COLO668 (cell line): ENCODE measurements around the gene HCN2.
"Not testable (repeated sequence)": the region's sequence is repeated elsewhere in the genome, so short reads cannot be mapped to it uniquely, and the experiment has no call there.

Experiments
- DNase-seq: peaks from one replicate; lab custom pipeline; 2025; ENCODE audit not compliant: unreplicated experiment; lab: John Stamatoyannopoulos, UW

HCN2 gene

DNA sequence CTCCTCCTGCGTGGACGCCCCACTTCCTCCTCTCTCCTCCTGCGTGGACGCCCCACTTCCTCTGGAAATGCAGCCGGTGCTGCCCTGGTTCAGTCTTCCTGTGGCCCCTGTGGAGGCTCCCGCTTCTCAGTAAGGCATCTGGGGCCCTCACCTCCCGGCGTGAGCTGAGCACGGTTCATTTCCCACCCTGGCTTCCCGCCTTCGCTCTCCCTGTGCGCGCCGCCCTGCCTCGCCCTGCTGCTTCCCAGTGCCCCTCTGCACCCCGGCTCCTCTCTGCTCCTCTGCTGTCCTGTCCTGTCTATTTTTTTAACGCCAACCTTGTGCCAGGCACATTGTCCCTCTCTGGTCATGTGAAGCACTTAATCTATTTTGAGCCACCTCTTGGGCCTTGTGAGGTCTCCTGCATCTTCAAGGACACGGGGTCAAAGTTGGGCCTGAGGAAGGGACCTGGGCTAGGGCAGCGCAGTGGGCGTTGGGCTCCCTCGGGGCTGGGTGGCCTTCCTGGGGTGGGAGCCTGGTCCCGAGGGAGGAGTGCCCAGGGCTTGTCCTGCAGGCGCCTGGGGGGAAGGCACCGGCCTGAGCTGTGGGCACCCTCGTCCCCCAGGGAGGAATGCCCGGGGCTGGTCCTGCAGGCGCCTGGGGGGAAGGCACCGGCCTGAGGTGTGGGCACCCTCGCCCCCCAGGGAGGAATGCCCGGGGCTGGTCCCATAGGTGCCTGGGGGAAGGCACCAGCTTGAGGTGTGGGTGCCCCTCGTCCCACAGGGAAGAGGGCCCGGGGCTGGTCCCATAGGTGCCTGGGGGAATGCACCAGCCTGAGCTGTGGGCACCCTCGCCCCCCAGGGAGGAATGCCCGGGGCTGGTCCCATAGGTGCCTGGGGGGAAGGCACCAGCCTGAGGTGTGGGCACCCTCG, 13.0 kb downstream of the HCN2 start:
- no peak for DNase-seq

DNA sequence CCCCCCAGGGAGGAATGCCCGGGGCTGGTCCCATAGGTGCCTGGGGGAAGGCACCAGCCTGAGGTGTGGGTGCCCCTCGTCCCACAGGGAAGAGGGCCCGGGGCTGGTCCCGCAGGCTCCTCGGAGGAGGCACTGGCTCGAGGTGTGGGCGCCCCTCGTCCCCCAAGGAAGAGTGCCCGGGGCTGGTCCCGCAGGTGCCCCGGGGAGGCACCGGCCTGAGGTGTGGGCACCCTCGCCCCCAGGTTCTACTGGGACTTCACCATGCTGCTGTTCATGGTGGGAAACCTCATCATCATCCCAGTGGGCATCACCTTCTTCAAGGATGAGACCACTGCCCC, 13.6 kb downstream of the HCN2 start:
- not testable (repeated sequence) for DNase-seq

DNA sequence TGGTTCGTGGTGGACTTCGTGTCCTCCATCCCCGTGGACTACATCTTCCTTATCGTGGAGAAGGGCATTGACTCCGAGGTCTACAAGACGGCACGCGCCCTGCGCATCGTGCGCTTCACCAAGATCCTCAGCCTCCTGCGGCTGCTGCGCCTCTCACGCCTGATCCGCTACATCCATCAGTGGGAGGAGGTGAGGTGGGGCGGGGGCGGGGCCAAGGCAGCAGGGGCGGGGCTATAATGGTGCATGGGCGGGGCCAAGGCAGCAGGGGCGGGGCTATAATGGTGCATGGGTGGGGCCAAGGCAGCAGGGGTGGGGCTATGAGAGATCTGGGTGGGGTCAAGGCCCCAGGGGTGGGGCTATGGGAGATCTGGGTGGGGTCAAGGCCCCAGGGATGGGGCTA, 14.1 kb downstream of the HCN2 start:
- DNase-seq: not testable (repeated sequence)

DNA sequence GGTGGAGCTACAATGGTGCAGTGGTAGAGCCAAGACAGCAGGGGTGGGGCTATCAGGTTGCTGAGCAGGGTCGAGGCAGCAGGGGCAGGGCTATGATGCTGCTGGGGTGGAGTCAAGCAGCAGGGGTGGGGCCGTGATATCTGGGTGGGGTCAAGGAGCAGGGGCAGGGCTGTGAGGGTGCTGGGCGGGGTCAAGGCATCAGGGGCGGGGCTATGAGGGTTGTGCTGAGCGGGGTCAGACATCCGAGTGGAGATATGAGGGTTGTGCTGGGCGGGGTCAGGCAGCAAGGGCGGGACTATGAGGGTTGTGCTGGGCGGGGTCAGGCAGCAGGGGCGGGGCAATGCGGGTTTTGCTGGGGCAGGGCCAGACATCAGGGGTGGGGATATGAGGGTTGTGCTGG, 14.7 kb downstream of the HCN2 start:
- DNase-seq: peak; percentile 34

DNA sequence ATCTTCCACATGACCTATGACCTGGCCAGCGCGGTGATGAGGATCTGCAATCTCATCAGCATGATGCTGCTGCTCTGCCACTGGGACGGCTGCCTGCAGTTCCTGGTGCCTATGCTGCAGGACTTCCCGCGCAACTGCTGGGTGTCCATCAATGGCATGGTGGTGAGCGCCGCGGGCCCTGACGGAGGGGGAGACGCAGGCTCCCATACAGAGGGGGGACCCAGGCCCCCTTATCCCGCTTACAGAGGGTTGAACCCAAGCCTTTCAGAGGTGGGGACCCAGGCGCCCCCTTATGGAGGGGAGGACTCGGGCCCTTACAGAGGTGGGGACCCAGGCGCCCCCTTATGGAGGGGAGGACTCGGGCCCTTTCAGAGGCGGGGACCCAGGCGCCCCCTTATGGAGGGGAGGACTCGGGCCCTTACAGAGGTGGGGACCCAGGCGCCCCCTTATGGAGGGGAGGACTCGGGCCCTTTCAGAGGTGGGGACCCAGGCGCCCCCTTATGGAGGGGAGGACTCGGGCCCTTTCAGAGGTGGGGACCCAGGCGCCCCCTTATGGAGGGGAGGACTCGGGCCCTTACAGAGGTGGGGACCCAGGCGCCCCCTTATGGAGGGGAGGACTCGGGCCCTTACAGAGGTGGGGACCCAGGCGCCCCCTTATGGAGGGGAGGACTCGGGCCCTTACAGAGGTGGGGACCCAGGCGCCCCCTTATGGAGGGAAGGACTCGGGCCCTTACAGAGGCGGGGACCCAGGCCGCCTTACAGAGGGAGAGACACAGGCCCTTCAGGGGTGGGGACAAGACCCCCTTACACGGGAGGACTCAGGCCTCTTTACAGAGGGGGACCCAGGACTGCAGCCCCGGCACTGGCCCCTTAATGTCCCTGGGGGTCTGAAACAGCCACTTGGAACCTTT, 15.6 kb downstream of the HCN2 start:
- DNase-seq: not testable (repeated sequence)

DNA sequence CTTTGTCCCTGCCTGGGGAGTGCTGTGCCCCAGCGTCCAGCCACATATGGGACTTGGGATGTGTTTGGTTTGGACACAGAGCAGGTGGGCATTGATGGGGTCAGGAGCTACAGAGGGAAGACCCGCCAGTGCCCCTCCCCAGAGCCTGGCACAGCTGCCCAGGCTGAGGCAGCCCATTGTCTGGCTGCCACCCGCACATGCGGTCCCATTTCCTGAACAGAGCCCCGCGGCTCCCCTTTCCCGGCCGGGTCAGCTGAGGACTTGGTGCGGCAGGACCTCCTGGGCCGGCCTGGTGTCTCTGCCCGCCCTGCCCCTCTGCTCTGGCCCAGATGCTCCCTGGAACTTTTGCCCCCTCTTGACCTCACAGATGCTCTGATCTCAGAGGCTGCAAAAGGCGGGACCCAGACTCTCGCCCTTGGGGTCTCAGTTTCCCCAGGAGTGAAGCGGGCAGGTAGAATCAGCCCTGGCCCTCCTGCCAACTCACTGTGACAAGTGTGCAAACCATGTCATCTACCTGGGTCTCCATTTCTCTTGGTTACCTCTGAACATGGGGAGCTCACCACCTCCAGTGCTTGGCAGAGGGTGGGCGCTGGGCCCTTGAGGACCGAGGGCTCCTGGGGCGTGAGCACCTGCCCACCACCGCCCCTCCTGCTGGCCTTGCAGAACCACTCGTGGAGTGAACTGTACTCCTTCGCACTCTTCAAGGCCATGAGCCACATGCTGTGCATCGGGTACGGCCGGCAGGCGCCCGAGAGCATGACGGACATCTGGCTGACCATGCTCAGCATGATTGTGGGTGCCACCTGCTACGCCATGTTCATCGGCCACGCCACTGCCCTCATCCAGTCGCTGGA, 17.8 kb downstream of the HCN2 start:
- no peak for DNase-seq

DNA sequence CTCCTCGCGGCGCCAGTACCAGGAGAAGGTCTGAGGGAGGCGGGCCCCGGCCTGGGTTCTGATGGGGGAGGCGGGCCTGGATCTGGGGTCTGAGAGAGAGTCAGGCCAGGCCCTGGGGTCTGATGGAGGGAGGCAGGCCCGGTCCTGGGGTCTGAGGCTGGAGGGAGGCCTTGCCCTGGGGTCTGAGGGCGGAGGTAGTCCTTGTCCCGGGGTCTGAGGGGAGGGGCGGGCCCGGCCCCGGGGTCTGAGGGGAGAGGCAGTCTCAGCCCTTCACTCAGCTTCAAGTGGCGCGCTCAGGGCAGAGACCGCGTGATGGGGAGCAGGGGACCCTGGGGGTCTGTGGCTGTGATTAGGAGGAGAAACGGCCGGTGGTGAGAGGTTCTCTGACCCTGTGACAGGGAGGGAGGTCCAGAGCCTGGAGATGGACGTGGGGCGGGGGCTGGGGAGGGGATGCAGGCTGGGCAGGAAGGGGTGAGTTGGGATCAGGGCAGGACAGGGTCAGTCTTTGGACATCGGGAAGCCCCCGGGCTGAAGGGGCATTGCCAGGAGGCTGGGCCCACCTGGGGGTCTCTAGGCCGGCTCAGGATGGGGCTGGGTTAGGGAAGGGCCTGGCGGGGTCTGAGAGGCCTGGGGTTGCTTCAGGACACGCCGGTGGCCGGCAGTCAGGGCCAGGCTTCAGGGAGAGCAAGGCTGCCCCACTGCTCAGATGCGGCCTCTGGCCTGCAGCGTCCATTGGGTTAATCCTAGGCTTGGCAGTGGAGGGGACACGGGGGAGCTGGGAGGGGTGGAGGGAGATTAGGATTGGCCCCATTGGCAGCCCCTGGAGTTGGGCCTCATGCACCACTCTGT, 18.7 kb downstream of the HCN2 start:
- no peak for DNase-seq

DNA sequence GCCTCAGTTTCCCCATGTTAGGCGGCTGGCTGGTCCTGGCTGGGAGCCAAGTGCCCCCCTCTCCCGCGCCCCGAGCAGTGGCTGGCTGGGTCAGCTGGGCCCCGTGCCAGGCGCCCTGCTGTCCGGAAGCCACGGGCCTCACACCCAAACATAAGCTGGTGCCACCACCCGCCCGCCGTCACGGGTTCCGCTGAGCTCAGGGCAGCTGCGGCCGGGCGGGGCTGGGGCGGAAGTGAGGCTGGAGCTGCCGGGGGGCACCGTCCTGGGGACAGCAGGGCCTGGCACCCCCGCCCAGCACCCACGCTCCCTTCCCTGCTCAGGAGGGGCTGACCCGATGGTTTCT, 19.3 kb downstream of the HCN2 start:
- peak; percentile 87 for DNase-seq

DNA sequence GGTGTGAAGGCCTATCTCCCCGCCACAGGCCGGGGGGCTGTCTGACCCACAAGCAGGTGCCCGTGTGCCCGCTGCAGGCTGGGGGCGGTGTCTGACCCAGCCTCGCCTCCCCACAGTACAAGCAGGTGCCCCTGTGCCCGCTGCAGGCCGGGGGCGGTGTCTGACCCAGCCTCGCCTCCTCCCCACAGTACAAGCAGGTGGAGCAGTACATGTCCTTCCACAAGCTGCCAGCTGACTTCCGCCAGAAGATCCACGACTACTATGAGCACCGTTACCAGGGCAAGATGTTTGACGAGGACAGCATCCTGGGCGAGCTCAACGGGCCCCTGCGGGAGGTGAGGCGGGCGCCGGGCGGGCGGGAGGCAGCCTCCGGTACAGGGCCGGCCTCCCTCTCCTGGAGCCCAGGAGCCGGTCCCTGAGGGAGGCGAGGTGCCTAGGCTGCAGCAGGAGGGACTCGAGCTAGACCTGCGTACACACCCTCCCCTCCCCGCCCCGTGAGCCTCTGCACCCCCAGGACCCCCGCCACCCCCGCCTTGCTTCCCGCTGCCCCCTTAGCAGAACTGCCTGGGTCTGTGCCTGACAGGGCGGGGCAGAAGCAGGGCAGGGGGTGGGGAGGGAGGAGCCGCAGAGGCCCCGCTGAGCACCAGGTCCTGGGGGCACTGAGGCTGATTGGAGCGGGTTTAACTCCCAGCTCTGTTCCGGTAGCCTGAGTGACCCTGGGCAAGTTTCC, 20.6 kb downstream of the HCN2 start:
- DNase-seq: peak; percentile 82

DNA sequence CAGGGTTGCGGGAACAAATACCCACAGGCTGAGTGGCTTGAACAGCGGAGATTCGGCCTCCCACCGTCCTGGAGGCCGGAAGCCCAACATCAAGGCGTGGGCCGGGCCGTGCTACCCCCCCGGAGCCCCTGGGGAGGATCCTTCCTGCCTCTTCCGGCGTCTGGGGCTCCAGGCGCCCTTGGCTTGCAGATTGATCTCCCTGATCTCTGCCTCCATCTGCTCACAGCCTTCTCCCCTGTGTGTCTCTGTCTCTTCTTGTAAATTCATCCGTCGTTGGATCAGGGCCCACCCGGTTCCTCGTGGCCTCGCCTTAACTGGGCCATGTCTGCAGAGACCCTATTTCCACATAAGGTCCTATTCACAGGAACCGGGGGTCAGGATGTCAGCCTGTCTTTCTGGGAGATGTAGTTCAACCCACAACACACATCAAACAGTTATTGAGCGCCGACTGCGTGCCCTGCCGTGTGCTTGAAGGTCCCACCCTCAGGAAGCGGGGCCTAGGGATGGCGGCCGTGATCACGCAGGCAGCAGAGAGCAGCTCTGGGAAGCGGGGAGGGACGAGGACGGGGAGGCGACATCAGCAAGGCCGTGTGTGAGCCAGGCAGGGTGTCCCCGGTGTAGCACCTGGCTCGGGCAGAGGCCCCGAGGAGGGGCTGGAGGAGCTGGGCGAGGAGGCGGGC, 21.3 kb downstream of the HCN2 start:
- peak; percentile 57 for DNase-seq

DNA sequence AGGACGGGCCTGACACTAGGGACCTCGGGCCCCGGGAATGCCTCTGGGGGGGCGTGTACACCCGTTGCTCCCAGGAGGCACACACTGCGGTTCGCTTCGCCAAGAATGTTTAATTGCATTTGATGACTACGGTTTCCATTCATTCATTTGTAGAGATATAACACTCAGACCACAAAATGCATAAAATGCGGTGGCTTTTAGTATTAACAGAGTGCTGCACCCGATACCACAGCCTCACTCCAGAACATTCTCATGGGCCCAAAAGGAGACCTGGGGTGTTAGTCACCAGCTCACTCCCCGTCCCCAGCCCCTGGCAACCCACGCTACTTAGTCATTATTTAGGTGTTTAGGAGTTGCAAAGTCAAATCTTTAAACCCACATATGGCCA, 21.8 kb downstream of the HCN2 start:
- no peak for DNase-seq

DNA sequence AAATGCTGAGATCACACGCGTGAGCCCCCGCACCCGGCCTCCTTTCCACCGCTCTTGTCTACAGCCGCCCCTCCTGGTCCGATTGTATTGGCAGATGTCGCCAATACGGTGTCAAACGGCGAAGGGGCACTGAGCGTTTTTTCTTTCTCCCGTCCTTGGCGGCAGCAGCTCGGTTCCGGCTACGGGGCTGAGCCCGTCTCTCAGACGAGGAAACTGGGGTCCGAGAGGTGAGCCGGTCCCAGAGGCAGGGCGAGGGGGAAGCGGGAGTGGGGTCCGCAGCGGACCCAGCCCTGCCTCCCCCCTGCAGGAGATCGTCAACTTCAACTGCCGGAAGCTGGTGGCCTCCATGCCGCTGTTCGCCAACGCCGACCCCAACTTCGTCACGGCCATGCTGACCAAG, 23.3 kb downstream of the HCN2 start:
- no peak for DNase-seq

DNA sequence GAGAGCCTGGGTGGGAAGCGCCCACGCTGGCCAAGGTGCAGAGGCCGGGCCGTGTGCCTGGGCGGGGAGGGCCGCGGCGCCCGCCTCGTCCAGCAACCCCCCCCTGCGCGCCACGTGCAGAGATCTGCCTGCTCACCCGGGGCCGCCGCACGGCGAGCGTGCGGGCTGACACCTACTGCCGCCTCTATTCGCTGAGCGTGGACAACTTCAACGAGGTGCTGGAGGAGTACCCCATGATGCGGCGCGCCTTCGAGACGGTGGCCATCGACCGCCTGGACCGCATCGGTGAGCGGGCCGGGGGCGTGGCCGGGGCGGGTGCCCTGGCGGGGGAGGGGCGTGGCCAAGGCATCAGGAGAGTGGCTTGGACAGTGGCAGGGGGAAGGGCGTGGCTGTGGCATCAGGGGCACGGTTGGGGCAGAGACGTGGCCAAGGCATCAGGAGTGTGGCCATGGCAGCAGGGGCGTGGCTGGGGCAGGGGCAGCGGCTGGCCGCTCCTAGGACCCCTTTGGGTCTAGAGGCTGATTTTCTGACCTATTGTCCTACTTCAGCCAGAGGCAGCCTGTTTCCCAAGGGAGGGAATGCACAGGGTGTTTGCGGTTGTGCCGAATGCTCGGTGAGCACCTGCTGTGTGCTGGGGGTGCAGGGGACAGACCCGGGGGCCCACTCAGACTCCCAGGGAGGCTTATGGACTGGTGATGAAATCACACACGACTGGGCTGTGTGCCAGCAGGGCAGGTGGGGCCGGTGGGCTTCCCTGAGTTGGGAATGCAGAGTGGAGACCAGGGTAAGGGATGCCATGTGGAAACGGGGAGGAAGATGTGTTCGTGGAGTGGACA, 24.3 kb downstream of the HCN2 start:
- DNase-seq: no peak

DNA sequence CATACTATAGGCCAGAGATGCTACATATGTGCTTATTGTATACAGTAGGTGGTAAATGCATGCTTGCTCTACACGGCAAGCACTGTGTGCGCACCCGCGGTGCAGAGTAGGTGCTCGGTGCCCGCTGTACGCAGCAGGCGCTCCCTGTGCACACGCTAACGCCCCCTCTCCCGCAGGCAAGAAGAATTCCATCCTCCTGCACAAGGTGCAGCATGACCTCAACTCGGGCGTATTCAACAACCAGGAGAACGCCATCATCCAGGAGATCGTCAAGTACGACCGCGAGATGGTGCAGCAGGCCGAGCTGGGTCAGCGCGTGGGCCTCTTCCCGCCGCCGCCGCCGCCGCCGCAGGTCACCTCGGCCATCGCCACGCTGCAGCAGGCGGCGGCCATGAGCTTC, 25.9 kb downstream of the HCN2 start:
- no peak for DNase-seq

DNA sequence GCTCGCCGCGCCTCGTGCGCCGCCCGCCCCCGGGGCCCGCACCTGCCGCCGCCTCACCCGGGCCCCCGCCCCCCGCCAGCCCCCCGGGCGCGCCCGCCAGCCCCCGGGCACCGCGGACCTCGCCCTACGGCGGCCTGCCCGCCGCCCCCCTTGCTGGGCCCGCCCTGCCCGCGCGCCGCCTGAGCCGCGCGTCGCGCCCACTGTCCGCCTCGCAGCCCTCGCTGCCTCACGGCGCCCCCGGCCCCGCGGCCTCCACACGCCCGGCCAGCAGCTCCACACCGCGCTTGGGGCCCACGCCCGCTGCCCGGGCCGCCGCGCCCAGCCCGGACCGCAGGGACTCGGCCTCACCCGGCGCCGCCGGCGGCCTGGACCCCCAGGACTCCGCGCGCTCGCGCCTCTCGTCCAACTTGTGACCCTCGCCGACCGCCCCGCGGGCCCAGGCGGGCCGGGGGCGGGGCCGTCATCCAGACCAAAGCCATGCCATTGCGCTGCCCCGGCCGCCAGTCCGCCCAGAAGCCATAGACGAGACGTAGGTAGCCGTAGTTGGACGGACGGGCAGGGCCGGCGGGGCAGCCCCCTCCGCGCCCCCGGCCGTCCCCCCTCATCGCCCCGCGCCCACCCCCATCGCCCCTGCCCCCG, 26.5 kb downstream of the HCN2 start:
- DNase-seq: no peak

DNA sequence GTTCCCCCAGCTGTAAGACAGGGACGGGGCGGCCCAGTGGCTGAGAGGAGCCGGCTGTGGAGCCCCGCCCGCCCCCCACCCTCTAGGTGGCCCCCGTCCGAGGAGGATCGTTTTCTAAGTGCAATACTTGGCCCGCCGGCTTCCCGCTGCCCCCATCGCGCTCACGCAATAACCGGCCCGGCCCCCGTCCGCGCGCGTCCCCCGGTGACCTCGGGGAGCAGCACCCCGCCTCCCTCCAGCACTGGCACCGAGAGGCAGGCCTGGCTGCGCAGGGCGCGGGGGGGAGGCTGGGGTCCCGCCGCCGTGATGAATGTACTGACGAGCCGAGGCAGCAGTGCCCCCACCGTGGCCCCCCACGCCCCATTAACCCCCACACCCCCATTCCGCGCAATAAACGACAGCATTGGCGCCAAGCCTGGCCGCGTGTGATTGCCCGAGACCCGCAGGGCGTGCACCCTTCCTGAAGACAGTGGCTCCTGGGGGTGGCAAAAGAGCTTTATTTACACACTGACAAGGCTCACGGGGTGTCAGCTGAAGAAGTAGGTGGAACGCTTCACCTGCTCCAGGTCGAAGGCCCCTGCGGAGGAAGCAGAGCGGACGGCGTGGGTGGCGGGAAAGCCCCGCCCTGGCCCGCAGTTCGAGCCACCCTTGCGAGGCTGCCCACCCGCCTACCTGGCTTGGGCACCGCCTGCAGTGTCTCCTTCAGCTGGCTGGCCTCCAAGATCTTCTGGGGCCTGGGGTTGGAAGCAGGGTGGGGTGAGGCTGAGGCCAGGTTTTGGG, 27.3 kb downstream of the HCN2 start:
- DNase-seq: peak; percentile 21
